OCI-LY1 (cell line): Measurements from ENCODE around the gene PAK5.

ENCODE experiments used
- H2AFZ ChIP-seq: fragments of 200-600 bp; sonication (generic), shearing (Covaris generic); 2 replicates; pipeline ENCODE4 v1.6.0; 2014; ENCODE audit warnings: antibody characterized with exemption, mild to moderate bottlenecking, low read length
- H3F3A ChIP-seq: fragments of 200-600 bp; sonication (generic), shearing (Covaris generic); 2 replicates; pipeline ENCODE4 v1.6.0; 2014; ENCODE audit warnings: mild to moderate bottlenecking, antibody characterized with exemption, low read length, moderate library complexity; ENCODE audit not compliant: insufficient read depth
- H3K27ac ChIP-seq: fragments of 200-600 bp; sonication (generic); 2 replicates; pipeline ENCODE4 v1.5.1; 2014; ENCODE audit warnings: low read length, mixed run types, mild to moderate bottlenecking, low read depth; ENCODE audit not compliant: poor library complexity, severe bottlenecking
- H3K27me3 ChIP-seq: fragments of 200-600 bp; sonication (generic); 2 replicates; pipeline ENCODE4 v1.6.0; 2014; ENCODE audit warnings: antibody characterized with exemption, mild to moderate bottlenecking, low read length, moderate library complexity; ENCODE audit not compliant: insufficient read depth
- H3K36me3 ChIP-seq: fragments of 200-600 bp; sonication (generic); 2 replicates; pipeline ENCODE4 v1.6.1; 2014; ENCODE audit warnings: mild to moderate bottlenecking, antibody characterized with exemption, low read length, moderate library complexity, mixed read lengths; ENCODE audit not compliant: insufficient read depth
- H3K4me1 ChIP-seq: fragments of 200-600 bp; sonication (generic); 2 replicates; pipeline ENCODE4 v1.5.1; 2014; ENCODE audit warnings: mild to moderate bottlenecking, low read length, moderate library complexity; ENCODE audit not compliant: insufficient read depth, severe bottlenecking
- H3K4me2 ChIP-seq: fragments of 200-600 bp; sonication (generic), shearing (Covaris generic); 2 replicates; pipeline ENCODE4 v1.6.1; 2014; ENCODE audit warnings: low read length
- H3K4me3 ChIP-seq: fragments of 200-600 bp; sonication (generic); 2 replicates; pipeline ENCODE4 v1.5.1; 2014; ENCODE audit warnings: low read length, low read depth, mild to moderate bottlenecking, mixed read lengths; ENCODE audit not compliant: poor library complexity, severe bottlenecking
- H3K79me2 ChIP-seq: fragments of 200-600 bp; shearing (Covaris generic); 2 replicates; pipeline ENCODE4 v1.6.1; 2016; ENCODE audit warnings: mixed run types, low read length, mixed read lengths; ENCODE audit not compliant: insufficient read depth
- H3K9ac ChIP-seq: fragments of 200-600 bp; sonication (generic), shearing (Covaris generic); 2 replicates; pipeline ENCODE4 v1.6.1; 2014; ENCODE audit warnings: mild to moderate bottlenecking, low read length, mixed read lengths
- H3K9me2 ChIP-seq: fragments of 200-600 bp; sonication (generic), shearing (Covaris generic); 2 replicates; pipeline ENCODE4 v1.6.1; 2014; ENCODE audit warnings: low read depth, mild to moderate bottlenecking, low read length, mixed read lengths
- H3K9me3 ChIP-seq: fragments of 200-600 bp; shearing (Covaris generic); 2 replicates; pipeline ENCODE4 v1.6.1; 2014; ENCODE audit warnings: low read length, mixed read lengths
- H4K20me1 ChIP-seq: fragments of 200-600 bp; sonication (generic), shearing (Covaris generic); 2 replicates; pipeline ENCODE4 v1.6.0; 2016; ENCODE audit warnings: mild to moderate bottlenecking, low read length; ENCODE audit not compliant: insufficient read depth
- EZH2 ChIP-seq: fragments of 200-600 bp; sonication (generic), shearing (Covaris generic); IDR thresholded peaks from 2 replicates; pipeline ENCODE4 v1.8.0; 2017; ENCODE audit warnings: borderline replicate concordance, mixed run types, mild to moderate bottlenecking, antibody characterized with exemption, low read length, moderate library complexity, mixed read lengths
- TF ChIP-seq, protein P1 (sequence below): fragments of 200-600 bp; sonication (generic), shearing (Covaris generic); IDR thresholded peaks from 2 replicates; pipeline ENCODE4 v1.5.1; 2017; ENCODE audit warnings: mild to moderate bottlenecking, antibody characterized with exemption, low read length, moderate library complexity, mixed read lengths

The PAK5 gene

DNA sequence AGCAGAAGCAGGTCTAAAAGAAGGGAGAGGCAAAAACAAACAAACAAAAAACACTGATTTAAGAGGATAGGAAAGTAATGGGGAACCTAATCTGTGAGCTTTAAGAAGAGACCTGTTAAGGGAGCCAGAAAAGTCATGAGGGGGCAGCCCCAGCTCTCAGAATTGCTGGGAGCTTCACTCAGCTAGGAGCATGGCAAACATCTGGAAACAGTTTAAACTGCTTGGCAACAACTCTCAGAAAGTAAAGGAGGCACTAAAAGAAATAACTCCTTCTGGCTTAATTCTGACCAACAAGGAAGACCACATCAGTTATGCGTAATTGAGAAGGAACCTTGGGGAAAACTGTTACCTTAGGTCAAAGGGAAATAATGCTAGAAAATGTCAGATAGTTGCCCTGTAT is 203.1 kb downstream of the PAK5 start:
- TF ChIP-seq, protein P1, sequence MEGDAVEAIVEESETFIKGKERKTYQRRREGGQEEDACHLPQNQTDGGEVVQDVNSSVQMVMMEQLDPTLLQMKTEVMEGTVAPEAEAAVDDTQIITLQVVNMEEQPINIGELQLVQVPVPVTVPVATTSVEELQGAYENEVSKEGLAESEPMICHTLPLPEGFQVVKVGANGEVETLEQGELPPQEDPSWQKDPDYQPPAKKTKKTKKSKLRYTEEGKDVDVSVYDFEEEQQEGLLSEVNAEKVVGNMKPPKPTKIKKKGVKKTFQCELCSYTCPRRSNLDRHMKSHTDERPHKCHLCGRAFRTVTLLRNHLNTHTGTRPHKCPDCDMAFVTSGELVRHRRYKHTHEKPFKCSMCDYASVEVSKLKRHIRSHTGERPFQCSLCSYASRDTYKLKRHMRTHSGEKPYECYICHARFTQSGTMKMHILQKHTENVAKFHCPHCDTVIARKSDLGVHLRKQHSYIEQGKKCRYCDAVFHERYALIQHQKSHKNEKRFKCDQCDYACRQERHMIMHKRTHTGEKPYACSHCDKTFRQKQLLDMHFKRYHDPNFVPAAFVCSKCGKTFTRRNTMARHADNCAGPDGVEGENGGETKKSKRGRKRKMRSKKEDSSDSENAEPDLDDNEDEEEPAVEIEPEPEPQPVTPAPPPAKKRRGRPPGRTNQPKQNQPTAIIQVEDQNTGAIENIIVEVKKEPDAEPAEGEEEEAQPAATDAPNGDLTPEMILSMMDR: no peak
- TF ChIP-seq EZH2: no peak
- Histone ChIP-seq H3F3A (no peaks in the 10 kb centered on the region), H3K4me2 (no peak overlapping the region), H3K79me2 (no peaks in the 10 kb centered on the region), H2AFZ (no peak overlapping the region), H3K9me2 (no peaks in the 10 kb centered on the region), H3K4me3 (no peak overlapping the region), H3K9me3 (no peaks in the 10 kb centered on the region), H3K4me1 (no peaks in the 10 kb centered on the region), H3K9ac (no peak overlapping the region), H3K36me3 (no peaks in the 10 kb centered on the region), H3K27me3 (no peaks in the 10 kb centered on the region), H4K20me1 (no peaks in the 10 kb centered on the region), H3K27ac (no peak overlapping the region)

DNA sequence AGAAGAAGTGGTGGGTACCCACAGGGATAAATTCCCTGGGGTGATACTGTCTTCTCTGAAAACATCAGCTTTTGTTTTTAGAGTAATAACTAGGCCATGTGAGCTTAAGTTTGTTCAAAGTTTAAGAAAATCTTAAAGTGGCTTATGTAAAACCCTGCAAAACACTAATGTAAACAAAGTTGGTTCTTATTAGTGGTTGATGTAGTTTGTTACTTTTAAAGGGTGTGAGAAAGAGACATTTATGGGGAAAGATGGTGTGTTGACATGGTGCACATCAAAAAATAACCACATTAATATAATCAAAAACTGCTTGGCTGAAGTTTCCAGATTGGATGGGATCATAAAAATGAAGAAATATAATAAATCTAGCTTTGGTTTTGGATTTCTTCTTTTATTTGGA is 204.5 kb downstream of the PAK5 start:
- no peaks in the 10 kb centered on the region for H3K27me3 ChIP-seq
- H3K9me3 ChIP-seq: no peaks in the 10 kb centered on the region
- no peak overlapping the region for H3K4me2 ChIP-seq
- no peaks in the 10 kb centered on the region for H4K20me1 ChIP-seq
- H3K9me2 ChIP-seq: no peaks in the 10 kb centered on the region
- no peaks in the 10 kb centered on the region for H3K79me2 ChIP-seq
- H3K36me3 ChIP-seq: no peaks in the 10 kb centered on the region
- H3F3A ChIP-seq: no peaks in the 10 kb centered on the region
- no peak overlapping the region for H2AFZ ChIP-seq
- no peak overlapping the region for H3K4me3 ChIP-seq
- no peaks in the 10 kb centered on the region for H3K4me1 ChIP-seq
- no peak for TF ChIP-seq EZH2
- TF ChIP-seq, protein P1: no peak
- H3K9ac ChIP-seq: no peak overlapping the region
- no peak overlapping the region for H3K27ac ChIP-seq

DNA sequence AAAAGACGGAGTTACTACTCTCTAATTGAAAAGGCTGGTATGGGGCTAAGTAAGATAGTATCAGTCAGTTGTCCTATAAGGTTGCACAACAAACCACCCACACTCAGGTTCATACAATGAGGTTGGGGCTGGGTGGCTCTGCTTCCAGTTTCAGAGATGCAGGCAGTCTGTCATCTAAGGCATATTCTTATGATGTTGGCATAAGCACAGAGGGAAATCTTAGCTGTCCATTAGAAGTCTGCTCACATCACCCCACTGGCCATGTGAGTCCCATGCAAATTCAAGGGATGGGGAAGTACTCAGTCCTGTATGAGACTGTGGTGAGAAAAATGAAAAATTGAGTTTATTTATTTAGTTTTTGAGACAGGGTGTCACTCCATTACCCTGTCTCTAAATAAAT is 205.9 kb downstream of the PAK5 start:
- Histone ChIP-seq H3K27ac (no peak overlapping the region), H3K9me3 (no peaks in the 10 kb centered on the region), H3F3A (no peaks in the 10 kb centered on the region), H3K36me3 (no peaks in the 10 kb centered on the region), H4K20me1 (no peaks in the 10 kb centered on the region), H3K4me2 (no peak overlapping the region), H2AFZ (no peak overlapping the region), H3K4me1 (no peaks in the 10 kb centered on the region), H3K27me3 (no peaks in the 10 kb centered on the region), H3K79me2 (no peaks in the 10 kb centered on the region), H3K9ac (no peak overlapping the region), H3K9me2 (no peaks in the 10 kb centered on the region), H3K4me3 (no peak overlapping the region)
- TF ChIP-seq, protein P1: no peak
- TF ChIP-seq EZH2: no peak
